Astrocyte (in vitro differentiated cells and primary cell): ENCODE measurements around the gene FERMT3.

Experiments
- EZH2 ChIP-seq: IDR thresholded peaks from 2 replicates; pipeline ENCODE4 v1.6.1; 2012; ENCODE audit warnings: mild to moderate bottlenecking, low read length, inconsistent platforms; ENCODE audit not compliant: insufficient read depth
- TF ChIP-seq, protein P1 (sequence below): IDR thresholded peaks from 2 replicates; pipeline ENCODE4 v1.5.1; 2011; ENCODE audit warnings: low read depth, mild to moderate bottlenecking, inconsistent platforms, low read length, moderate library complexity; ENCODE audit not compliant: insufficient read depth

- TF ChIP-seq, protein P1, sequence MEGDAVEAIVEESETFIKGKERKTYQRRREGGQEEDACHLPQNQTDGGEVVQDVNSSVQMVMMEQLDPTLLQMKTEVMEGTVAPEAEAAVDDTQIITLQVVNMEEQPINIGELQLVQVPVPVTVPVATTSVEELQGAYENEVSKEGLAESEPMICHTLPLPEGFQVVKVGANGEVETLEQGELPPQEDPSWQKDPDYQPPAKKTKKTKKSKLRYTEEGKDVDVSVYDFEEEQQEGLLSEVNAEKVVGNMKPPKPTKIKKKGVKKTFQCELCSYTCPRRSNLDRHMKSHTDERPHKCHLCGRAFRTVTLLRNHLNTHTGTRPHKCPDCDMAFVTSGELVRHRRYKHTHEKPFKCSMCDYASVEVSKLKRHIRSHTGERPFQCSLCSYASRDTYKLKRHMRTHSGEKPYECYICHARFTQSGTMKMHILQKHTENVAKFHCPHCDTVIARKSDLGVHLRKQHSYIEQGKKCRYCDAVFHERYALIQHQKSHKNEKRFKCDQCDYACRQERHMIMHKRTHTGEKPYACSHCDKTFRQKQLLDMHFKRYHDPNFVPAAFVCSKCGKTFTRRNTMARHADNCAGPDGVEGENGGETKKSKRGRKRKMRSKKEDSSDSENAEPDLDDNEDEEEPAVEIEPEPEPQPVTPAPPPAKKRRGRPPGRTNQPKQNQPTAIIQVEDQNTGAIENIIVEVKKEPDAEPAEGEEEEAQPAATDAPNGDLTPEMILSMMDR = no peak
- TF ChIP-seq EZH2 = no peak
Measured at GRCh38 chr11:64241491-64242374, 35.2 kb downstream of the FERMT3 start.
